MCF 10A (cell line): ENCODE results near the gene TTC19. TPM values are rescaled to one million over a fixed set of nuclear protein-coding genes. Genes with fewer than 3 reads are reported as not detected.
A peak's percentile ranks its signal among the peaks of the same experiment; 100 is the strongest.

Experiments used
- BruUV-seq: library from RNA; stranded (reverse); fragments of 400-500 nt; replicated peaks from 2 replicates; lab custom pipeline; 2021; lab: Mats Ljungman, UMichigan
- CTCF ChIA-PET: fragments of 300-600 bp; sonication (Branson Sonifier 250); formaldehyde crosslinking; extraction: SDS; loops from one replicate; lab custom pipeline; 2021; ENCODE audit warnings: antibody characterized with exemption, inconsistent platforms; lab: Yijun Ruan, JAX
- POLR2A ChIA-PET: fragments of 300-600, 350-650 bp; sonication (Branson Sonifier 250); formaldehyde crosslinking; extraction: SDS; loops from one replicate; lab custom pipeline; 2020; ENCODE audit warnings: antibody characterized with exemption, inconsistent platforms; lab: Yijun Ruan, JAX
- DNase-seq: peaks from one replicate; pipeline ENCODE4 v3.0.0-alpha.2; 2018; ENCODE audit not compliant: unreplicated experiment
- H3K27ac Mint-ChIP-seq: one replicate; pipeline ENCODE4 v1.8.0; 2022; ENCODE audit warnings: mild to moderate bottlenecking, low read depth, mixed read lengths; ENCODE audit not compliant: unreplicated experiment
- H3K27me3 Mint-ChIP-seq: one replicate; pipeline ENCODE4 v1.8.0; 2022; ENCODE audit warnings: mixed read lengths; ENCODE audit not compliant: insufficient read depth, unreplicated experiment
- H3K36me3 Mint-ChIP-seq: one replicate; pipeline ENCODE4 v1.8.0; 2022; ENCODE audit warnings: mild to moderate bottlenecking, moderate library complexity, mixed read lengths; ENCODE audit not compliant: insufficient read depth, unreplicated experiment
- H3K4me1 Mint-ChIP-seq: one replicate; pipeline ENCODE4 v1.8.0; 2022; ENCODE audit warnings: mixed read lengths; ENCODE audit not compliant: insufficient read depth, unreplicated experiment
- H3K4me3 Mint-ChIP-seq: one replicate; pipeline ENCODE4 v1.8.0; 2022; ENCODE audit warnings: mild to moderate bottlenecking, moderate library complexity, mixed read lengths; ENCODE audit not compliant: unreplicated experiment
- H3K9me3 Mint-ChIP-seq: one replicate; pipeline ENCODE4 v1.8.0; 2022; ENCODE audit warnings: mixed read lengths; ENCODE audit not compliant: unreplicated experiment
- CTCF ChIP-seq: fragments of 200-600 bp; IDR thresholded peaks from one replicate; pipeline ENCODE4 v1.8.0; 2022; ENCODE audit warnings: antibody characterized with exemption, mild to moderate bottlenecking; ENCODE audit not compliant: unreplicated experiment
- intact Hi-C: fragments of 100-400 bp; cut with micrococcal nuclease; formaldehyde crosslinking; loops from 2 replicates; pipeline ENCODE4 v1.14.1; 2022
- total RNA-seq: library from RNA; stranded (reverse); gene quantifications from 2 replicates; pipeline ENCODE4 v1.2.3, GENCODE V29; 2022

Gene TTC19
- total RNA-seq, 1 experiment from 2014 or later: 46.7 TPM

GRCh38 chr17:15952916-15953790, 46.5 kb upstream of the TTC19 start:
- intact Hi-C loops: no loop called here
- Mint-ChIP-seq H3K27me3 (no peaks in the 10 kb centered on the region), H3K4me3 (no peak overlapping the region), H3K36me3 (peaks cover 24% of the 10 kb centered on the region), H3K4me1 (peaks cover 25% of the 10 kb centered on the region), H3K27ac (no peak overlapping the region), H3K9me3 (no peaks in the 10 kb centered on the region)
- ChIA-PET POLR2A (interaction anchor here (0.7 to 1.3 kb wide), 2 partner anchors 12 to 47 kb away, joined by 3 to 4 read pairs; partner anchors contain the start of genes TTC19 and ZSWIM7), CTCF (interaction anchor here (1.2 kb wide), 1 partner anchor 48 kb away, joined by 3 read pairs; no protein-coding TSS in a partner anchor)
- no peak for TF ChIP-seq CTCF
- DNase-seq: no peak
- BruUV-seq: no TSS peak

GRCh38 chr17:15954222-15954621, 45.4 kb upstream of the TTC19 start:
- peaks cover 36% of the 10 kb centered on the region for H3K4me1 Mint-ChIP-seq
- DNase-seq: peak; percentile 91

GRCh38 chr17:15955793-15956541, 43.7 kb upstream of the TTC19 start:
- no peaks in the 10 kb centered on the region for H3K9me3 Mint-ChIP-seq
- no peak for DNase-seq
- no TSS peak for BruUV-seq
- H3K4me3 Mint-ChIP-seq: no peak overlapping the region
- no peak for TF ChIP-seq CTCF
- H3K27ac Mint-ChIP-seq: no peak overlapping the region
- H3K27me3 Mint-ChIP-seq: no peaks in the 10 kb centered on the region
- CTCF ChIA-PET: interaction anchor here (0.6 kb wide), 1 partner anchor 459 kb away, joined by 4 read pairs; no protein-coding TSS in a partner anchor
- H3K4me1 Mint-ChIP-seq: peaks cover 36% of the 10 kb centered on the region
- POLR2A ChIA-PET: no interaction called here
- intact Hi-C loops: no loop called here
- peaks cover 24% of the 10 kb centered on the region for H3K36me3 Mint-ChIP-seq

More at GRCh38 chr17:15954222-15954621, 45.4 kb upstream of the TTC19 start:
- Mint-ChIP-seq H3K36me3 (peaks cover 32% of the 10 kb centered on the region), H3K27me3 (no peaks in the 10 kb centered on the region), H3K27ac (peak overlapping the region; percentile 9), H3K9me3 (no peaks in the 10 kb centered on the region), H3K4me3 (no peak overlapping the region)
- POLR2A ChIA-PET: interaction anchor here (0.7 to 1.3 kb wide), 3 partner anchors 9 to 45 kb away, joined by 3 to 4 read pairs (median 4); partner anchors contain the start of genes TTC19 and ZSWIM7
- intact Hi-C loops: no loop called here
- no TSS peak for BruUV-seq
- CTCF ChIA-PET: no interaction called here
- TF ChIP-seq CTCF: no peak
